Upper lobe of left lung (tissue), 6 donors: ENCODE measurements around the gene TFPI. TPM values are rescaled to one million over a fixed set of nuclear protein-coding genes. Genes with fewer than 3 reads are reported as not detected.
"Not testable (repeated sequence)": the region's sequence is repeated elsewhere in the genome, so short reads cannot be mapped to it uniquely, and the experiment has no call there.

Experiments
- ATAC-seq, 2 donors: fragments of 200-7000 bp; cut with Tn5 transposase; one replicate each; pipeline ENCODE4 v1.9.1; 2022; ENCODE audit warnings: mild to moderate bottlenecking in 2 of 2, moderate library complexity in 2 of 2; ENCODE audit not compliant: low FRiP score in 2 of 2
- DNase-seq, 2 donors: peaks; one replicate each; pipeline ENCODE4 v3.0.0-alpha.2; 2019 to 2020
- H3K27ac ChIP-seq, 4 donors: fragments of 200-600 bp; sonication (generic); one replicate each; pipeline ENCODE4 v1.5.1; 2016 to 2019
- H3K27me3 ChIP-seq, 4 donors: fragments of 200-600 bp; sonication (generic); one replicate each; pipeline ENCODE4 v1.5.1; 2017 to 2019
- H3K36me3 ChIP-seq, 4 donors: fragments of 200-600 bp; sonication (generic); one replicate each; pipeline ENCODE4 v1.5.1; 2016 to 2019
- H3K4me1 ChIP-seq, 4 donors: fragments of 200-600 bp; sonication (generic); one replicate each; pipeline ENCODE4 v1.5.1; 2018 to 2019
- H3K4me3 ChIP-seq, 4 donors: fragments of 200-600 bp; sonication (generic); one replicate each; pipeline ENCODE4 v1.5.1; 2017 to 2019; ENCODE audit warnings: mild to moderate bottlenecking in 2 of 4, moderate library complexity in 1 of 4
- H3K9me3 ChIP-seq, 4 donors: fragments of 200-600 bp; sonication (generic); one replicate each; pipeline ENCODE4 v1.5.1; 2018 to 2019
- CTCF ChIP-seq, 6 experiments: fragments of 450-650 bp in 4 of 6; fragments of 200-600 bp in 2 of 6; sonication (generic) in 2 of 6; IDR thresholded peaks; one replicate each; pipeline ENCODE4 v1.5.1; 2016 to 2019; ENCODE audit warnings: antibody characterized with exemption in 6 of 6
- EP300 ChIP-seq, 4 donors: sonication (generic); formaldehyde crosslinking; IDR thresholded peaks; one replicate each; pipeline ENCODE4 v1.5.1; 2017; ENCODE audit warnings: antibody characterized with exemption in 4 of 4, control low read depth in 2 of 4
- POLR2A ChIP-seq, 4 donors: fragments of 450-650 bp; IDR thresholded peaks; one replicate each; pipeline ENCODE4 v1.5.1; 2016 to 2017; ENCODE audit warnings: antibody characterized with exemption in 4 of 4, mild to moderate bottlenecking in 2 of 4
- POLR2AphosphoS5 ChIP-seq, 2 donors: sonication (generic); formaldehyde crosslinking; IDR thresholded peaks; one replicate each; pipeline ENCODE4 v1.5.1; 2017; ENCODE audit warnings: antibody characterized with exemption in 2 of 2
- WGBS, 2 donors: methylation state at CpG; one replicate each; pipeline ENCODE4 v1.1.5; 2017 to 2018; 5-methylcytosine and 5-hydroxymethylcytosine counted together
- total RNA-seq, 6 donors: library from RNA; depleted of rRNA in 4 of 6; stranded (reverse); fragments of >200 nt in 4 of 6; gene quantifications; one replicate each; pipeline versions ENCODE4 v1.1.0 to v1.2.1, GENCODE V29; 2016 to 2021
- donor health status: DM: no; HTN: no; CAD: no; lungs with moderate emphysema.
- donor health status: DM: no; HTN: yes; CAD: no; lungs with severe emphysema.

TFPI gene
- total RNA-seq, 6 donors from 2014 or later: 92.3 to 293 (median 243) TPM

GRCh38 chr2:187525163-187525900, 28.9 kb downstream of the TFPI start:
- H3K36me3 ChIP-seq: peaks cover under 1 to 42% (median 6%) of the 10 kb centered on the region in 4 donors
- no peaks in the 10 kb centered on the region for H3K9me3 ChIP-seq
- H3K27me3 ChIP-seq: no peaks in the 10 kb centered on the region
- no peak overlapping the region for H3K4me3 ChIP-seq
- DNase-seq (no peak), ATAC-seq (no peak)
- 81 to 88% methylated on average over 1 of the region's 1 CpG for WGBS, 2 donors
- peak overlapping the region in 1 of 4 donors; percentile 11 for H3K27ac ChIP-seq
- no peak for TF ChIP-seq POLR2A (IDR thresholded peaks at IDR 0.05)
- TF ChIP-seq CTCF (IDR thresholded peaks at IDR 0.05): no peak
- TF ChIP-seq POLR2AphosphoS5 (IDR thresholded peaks at IDR 0.05): no peak
- TF ChIP-seq EP300 (IDR thresholded peaks at IDR 0.05): no peak
- H3K4me1 ChIP-seq: peaks cover 0 to 10% (median 6%) of the 10 kb centered on the region in 4 donors

DNA sequence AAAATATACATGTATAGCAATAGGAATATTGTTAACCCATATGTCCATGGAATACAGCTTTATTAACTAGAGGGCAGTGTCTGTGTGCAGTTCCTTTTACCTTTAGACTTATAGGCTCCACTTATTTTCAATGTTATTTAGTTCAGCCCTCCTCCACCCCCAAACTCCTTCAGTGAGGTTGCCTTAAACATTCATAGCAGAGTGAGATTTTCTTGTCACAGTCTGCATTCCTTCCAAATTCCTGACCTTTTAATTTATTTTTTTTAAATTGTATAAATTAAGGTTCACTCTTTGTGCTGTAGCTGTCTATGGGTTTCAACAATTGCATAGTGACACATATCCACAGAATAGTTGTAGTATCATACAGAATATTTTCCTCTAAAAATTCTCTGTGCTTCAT, 30.9 kb downstream of the TFPI start:
- no peaks in the 10 kb centered on the region for H3K27me3 ChIP-seq
- H3K4me1 ChIP-seq: peaks cover 0 to 7% (median 6%) of the 10 kb centered on the region in 4 donors
- TF ChIP-seq EP300 (IDR thresholded peaks at IDR 0.05) (no peak), POLR2AphosphoS5 (IDR thresholded peaks at IDR 0.05) (no peak), POLR2A (IDR thresholded peaks at IDR 0.05) (no peak), CTCF (IDR thresholded peaks at IDR 0.05) (no peak)
- H3K9me3 ChIP-seq: no peaks in the 10 kb centered on the region
- DNase-seq: no peak
- peaks cover 3 to 61% (median 21%) of the 10 kb centered on the region in 4 donors for H3K36me3 ChIP-seq
- ATAC-seq: no peak
- H3K4me3 ChIP-seq: no peak overlapping the region
- no peak overlapping the region for H3K27ac ChIP-seq

DNA sequence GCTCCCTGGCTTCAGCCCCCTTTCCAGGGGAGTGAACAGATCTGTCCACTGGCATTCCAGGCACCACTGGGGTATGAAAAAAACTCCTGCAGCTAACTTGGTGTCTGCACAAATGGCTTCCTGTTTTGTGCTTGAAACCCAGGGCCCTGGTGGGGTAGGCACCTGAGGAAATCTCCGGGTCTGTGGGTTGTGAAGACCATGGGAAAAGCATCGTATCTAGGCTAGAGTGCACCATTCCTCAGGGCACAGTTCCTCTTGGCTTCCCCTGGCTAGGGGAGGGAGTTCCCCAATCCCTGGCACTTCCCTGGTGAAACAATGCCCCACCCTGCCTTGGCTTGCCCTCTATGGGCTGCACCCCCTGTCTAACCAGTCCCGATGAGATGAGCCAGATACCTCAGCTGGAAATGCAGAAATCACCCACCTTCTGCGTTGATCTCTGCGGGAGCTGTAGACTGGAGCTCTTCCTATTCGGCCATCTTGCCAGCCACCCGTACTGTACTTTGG, 34.1 kb downstream of the TFPI start:
- DNase-seq (no peak), ATAC-seq (no peak)
- no peak overlapping the region for H3K4me3 ChIP-seq
- H3K4me1 ChIP-seq: no peaks in the 10 kb centered on the region
- TF ChIP-seq EP300 (IDR thresholded peaks at IDR 0.05) (no peak), POLR2A (IDR thresholded peaks at IDR 0.05) (no peak), POLR2AphosphoS5 (IDR thresholded peaks at IDR 0.05) (no peak), CTCF (IDR thresholded peaks at IDR 0.05) (no peak)
- H3K27ac ChIP-seq: no peak overlapping the region
- H3K9me3 ChIP-seq: peaks cover 0 to 7% (median 3%) of the 10 kb centered on the region in 4 donors
- 92 to 95% methylated on average over 4 to 7 of the region's 7 CpGs for WGBS, 2 donors
- no peaks in the 10 kb centered on the region for H3K27me3 ChIP-seq
- H3K36me3 ChIP-seq: peaks cover 3 to 52% (median 21%) of the 10 kb centered on the region in 4 donors

DNA sequence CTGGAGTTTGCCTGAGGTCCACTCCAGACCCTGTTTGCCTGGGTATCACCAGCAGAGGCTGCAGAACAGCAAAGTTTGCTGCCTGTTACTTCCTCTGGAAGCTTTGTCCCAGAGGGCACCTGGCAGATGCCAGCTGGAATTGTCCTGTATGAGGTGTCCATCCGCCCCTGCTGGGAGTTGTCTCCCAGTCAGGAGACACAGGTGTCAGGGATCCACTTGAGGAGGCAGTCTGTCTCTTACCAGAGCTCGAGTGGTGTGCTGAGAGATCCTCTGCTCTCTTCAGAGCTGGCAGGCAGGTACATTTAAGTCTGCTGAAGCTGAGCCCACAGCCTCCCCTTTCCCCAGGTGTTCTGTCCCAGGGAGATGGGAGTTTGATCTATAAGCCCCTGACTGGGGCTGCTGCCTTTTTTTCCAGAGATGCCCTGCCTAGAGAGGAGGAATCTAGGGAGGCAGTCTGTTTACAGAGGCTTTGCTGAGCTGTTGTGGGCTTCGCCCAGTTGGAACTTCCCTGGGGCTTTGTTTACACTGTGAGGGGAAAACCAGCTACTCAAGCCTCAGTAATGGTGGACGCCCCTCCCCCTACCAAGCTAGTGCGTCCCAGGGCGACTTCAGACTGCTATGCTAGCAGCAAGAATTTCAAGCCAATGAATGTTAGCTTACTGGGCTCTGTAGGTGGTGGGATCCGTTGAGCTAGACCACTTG, 34.7 kb downstream of the TFPI start:
- no peak overlapping the region for H3K4me3 ChIP-seq
- DNase-seq (no peak), ATAC-seq (no peak)
- no peak overlapping the region for H3K27ac ChIP-seq
- 88% methylated on average over 6 of the region's 7 CpGs; no CpG with 5 or more reads in 1 of the 2 donors for WGBS, 2 donors
- no peaks in the 10 kb centered on the region for H3K4me1 ChIP-seq
- TF ChIP-seq POLR2AphosphoS5 (IDR thresholded peaks at IDR 0.05): no peak
- peaks cover 3 to 51% (median 21%) of the 10 kb centered on the region in 4 donors for H3K36me3 ChIP-seq
- no peaks in the 10 kb centered on the region for H3K27me3 ChIP-seq
- H3K9me3 ChIP-seq: peaks cover 0 to 8% (median 3%) of the 10 kb centered on the region in 4 donors

- H3K27me3 ChIP-seq, DNase-seq, ATAC-seq, H3K4me1 ChIP-seq, H3K27ac ChIP-seq, H3K9me3 ChIP-seq, H3K4me3 ChIP-seq: not testable (repeated sequence)
- H3K36me3 ChIP-seq: peaks cover 3 to 44% (median 21%) of the 10 kb centered on the region in 4 donors
- WGBS, 2 donors: 96 to 97% methylated on average over 1 of the region's 1 CpG
Measured at GRCh38 chr2:187517750-187518361, 36.4 kb downstream of the TFPI start.

GRCh38 chr2:187516630-187517510, 37.4 kb downstream of the TFPI start:
- H3K27me3 ChIP-seq, ATAC-seq, H3K4me1 ChIP-seq, DNase-seq, H3K9me3 ChIP-seq, H3K27ac ChIP-seq, H3K4me3 ChIP-seq: not testable (repeated sequence)
- WGBS, 2 donors: 87 to 89% methylated on average over 15 of the region's 15 CpGs
- peaks cover 3 to 34% (median 19%) of the 10 kb centered on the region in 4 donors for H3K36me3 ChIP-seq
